CD14-positive monocyte (primary cell): ENCODE results near the gene YDJC. TPM values are rescaled to one million over a fixed set of nuclear protein-coding genes. Genes with fewer than 3 reads are reported as not detected.

Experiments used
- DNase-seq, 3 donors: peaks; one replicate each; pipeline ENCODE4 v3.0.0-alpha.2; 2011 to 2022
- H2AFZ ChIP-seq: 2 replicates; pipeline ENCODE4 v1.6.0; 2012; ENCODE audit warnings: mild to moderate bottlenecking, low read depth, low read length, inconsistent platforms; ENCODE audit not compliant: insufficient read depth, poor library complexity, severe bottlenecking
- H3K27ac ChIP-seq, 2 donors: 1 replicate in 1 of 2; 2 replicates in 1 of 2; pipeline ENCODE4 v1.5.1; 2012 to 2013; ENCODE audit warnings: low read length in 2 of 2, control low read depth in 1 of 2, inconsistent platforms in 1 of 2, low read depth in 1 of 2, mild to moderate bottlenecking in 1 of 2
- H3K27me3 ChIP-seq, 2 donors: one replicate each; pipeline versions ENCODE4 v1.6.0 to v1.6.1; 2011 to 2013; ENCODE audit warnings: low read length in 2 of 2; ENCODE audit not compliant: control insufficient read depth in 2 of 2, insufficient read depth in 2 of 2
- H3K36me3 ChIP-seq, 2 donors: replicated peaks in 1 of 2; 1 replicate in 1 of 2; 2 replicates in 1 of 2; pipeline versions ENCODE4 v1.5.1 to v1.6.1; 2012 to 2013; ENCODE audit warnings: low read length in 2 of 2, control low read depth in 1 of 2, inconsistent platforms in 1 of 2, mild to moderate bottlenecking in 1 of 2; ENCODE audit not compliant: insufficient read depth in 2 of 2, control insufficient read depth in 1 of 2
- H3K4me1 ChIP-seq, 2 donors: 1 replicate in 1 of 2; 2 replicates in 1 of 2; pipeline versions ENCODE4 v1.5.1 to v1.6.1; 2012 to 2013; ENCODE audit warnings: low read length in 2 of 2, control low read depth in 1 of 2, inconsistent platforms in 1 of 2, mild to moderate bottlenecking in 1 of 2, moderate library complexity in 1 of 2; ENCODE audit not compliant: insufficient read depth in 2 of 2, control insufficient read depth in 1 of 2
- H3K4me2 ChIP-seq: replicated peaks from 2 replicates; pipeline ENCODE3; 2012; ENCODE audit warnings: low read length, moderate library complexity, mild to moderate bottlenecking; ENCODE audit not compliant: poor library complexity, severe bottlenecking; ENCODE audit errors: extremely low read depth
- H3K4me3 ChIP-seq, 3 experiments: fragments of 200-600 bp in 1 of 3; sonication (generic) in 1 of 3; replicated peaks in 1 of 3; 1 replicate in 2 of 3; 2 replicates in 1 of 3; pipeline ENCODE4 v1.5.1; 2011 to 2013; ENCODE audit warnings: low read length in 3 of 3, mild to moderate bottlenecking in 3 of 3, control low read depth in 2 of 3, low read depth in 2 of 3, inconsistent platforms in 1 of 3, moderate library complexity in 1 of 3
- H3K79me2 ChIP-seq: 2 replicates; pipeline ENCODE4 v1.6.0; 2012; ENCODE audit warnings: mild to moderate bottlenecking, control low read depth, inconsistent platforms, low read length, moderate library complexity; ENCODE audit not compliant: insufficient read depth
- H3K9ac ChIP-seq: 2 replicates; pipeline ENCODE4 v1.6.0; 2017; ENCODE audit warnings: low read length, mild to moderate bottlenecking; ENCODE audit not compliant: insufficient read depth, poor library complexity, severe bottlenecking
- H3K9me3 ChIP-seq, 2 donors: replicated peaks in 1 of 2; 1 replicate in 1 of 2; 2 replicates in 1 of 2; pipeline versions ENCODE4 v1.5.1 to v1.6.1; 2012 to 2013; ENCODE audit warnings: low read length in 2 of 2, control low read depth in 1 of 2; ENCODE audit not compliant: control insufficient read depth in 1 of 2, insufficient read depth in 1 of 2
- H4K20me1 ChIP-seq: 2 replicates; pipeline ENCODE4 v1.6.0; 2012; ENCODE audit warnings: mild to moderate bottlenecking, low read length, control low read depth, moderate library complexity; ENCODE audit not compliant: insufficient read depth
- H3K27ac Mint-ChIP-seq, 7 donors: one replicate each; pipeline ENCODE4 v1.8.0; 2020; ENCODE audit warnings: mild to moderate bottlenecking in 7 of 7, mixed read lengths in 7 of 7, moderate library complexity in 6 of 7, inconsistent platforms in 2 of 7
- H3K27me3 Mint-ChIP-seq, 3 donors: one replicate each; pipeline ENCODE4 v1.8.0; 2021 to 2022; ENCODE audit warnings: low read depth in 3 of 3, mild to moderate bottlenecking in 3 of 3, mixed read lengths in 3 of 3, moderate library complexity in 3 of 3, inconsistent platforms in 1 of 3
- H3K36me3 Mint-ChIP-seq, 2 donors: one replicate each; pipeline ENCODE4 v1.8.0; 2020; ENCODE audit warnings: mixed read lengths in 2 of 2, inconsistent platforms in 1 of 2, mild to moderate bottlenecking in 1 of 2
- H3K4me1 Mint-ChIP-seq: one replicate; pipeline ENCODE4 v1.8.0; 2020; ENCODE audit warnings: mild to moderate bottlenecking, mixed read lengths
- H3K4me3 Mint-ChIP-seq, 2 donors: one replicate each; pipeline ENCODE4 v1.8.0; 2020; ENCODE audit warnings: mild to moderate bottlenecking in 2 of 2, mixed read lengths in 2 of 2, moderate library complexity in 1 of 2
- H3K9me3 Mint-ChIP-seq, 7 donors: one replicate each; pipeline ENCODE4 v1.8.0; 2020 to 2022; ENCODE audit warnings: mixed read lengths in 7 of 7, mild to moderate bottlenecking in 6 of 7, moderate library complexity in 6 of 7, inconsistent platforms in 2 of 7
- WGBS: methylation state at CpG from one replicate; pipeline ENCODE4 v1.1.5; 2013; ENCODE audit warnings: missing lambda C conversion rate; ENCODE audit not compliant: insufficient coverage; 5-methylcytosine and 5-hydroxymethylcytosine counted together
- intact Hi-C, 2 donors: fragments of 100-400 bp; cut with micrococcal nuclease; formaldehyde crosslinking; loops; one replicate each; pipeline versions ENCODE4 v1.15.0 to v1.15.1; 2023
- polyA plus RNA-seq, 3 donors: library from polyadenylated mRNA; depleted of rRNA in 1 of 3; unstranded in 2 of 3; stranded (reverse) in 1 of 3; fragments of 300-500 nt in 2 of 3; fragments of >200 nt in 1 of 3; fragmentation: Illumina TruSeq in 2 of 3; gene quantifications; 1 replicate in 2 of 3; 2 replicates in 1 of 3; pipeline ENCODE4 v1.2.3, GENCODE V29; 2012 to 2021
- TF ChIP-seq, protein P1 (sequence below): fragments of 200-600 bp; IDR thresholded peaks from one replicate; pipeline ENCODE4 v1.8.0; 2022; ENCODE audit warnings: antibody characterized with exemption, mild to moderate bottlenecking

The YDJC gene
- polyA plus RNA-seq, 3 donors = 26.5 to 32.9 (median 26.7) TPM

DNA sequence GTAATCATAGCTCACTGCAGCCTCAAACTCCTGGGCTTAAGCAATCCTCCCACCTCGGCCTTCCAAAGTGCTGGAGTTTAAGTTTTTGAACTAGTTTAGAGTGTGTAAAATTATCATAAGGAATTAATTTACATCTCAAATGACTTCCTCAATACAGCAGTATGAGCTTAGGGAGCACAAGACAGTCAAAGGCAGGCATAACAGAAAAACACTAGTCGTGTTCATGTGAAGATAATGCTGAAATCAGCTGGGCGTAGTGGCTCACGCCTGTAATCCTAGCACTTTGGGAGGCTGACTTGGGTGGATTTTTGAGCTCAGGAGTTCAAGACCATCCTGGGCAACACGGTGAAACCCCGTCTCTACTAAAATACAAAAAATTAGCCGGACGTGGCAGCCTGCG, 25.8 kb downstream of the YDJC start:
- Mint-ChIP-seq H3K27me3 (no peaks in the 10 kb centered on the region), H3K4me1 (peaks cover 43% of the 10 kb centered on the region), H3K27ac (peak overlapping the region in 1 of 7 donors; percentile 57), H3K4me3 (no peak overlapping the region), H3K9me3 (no peaks in the 10 kb centered on the region), H3K36me3 (peaks cover 12 to 21% of the 10 kb centered on the region in 2 donors)
- Histone ChIP-seq H3K27me3 (no peaks in the 10 kb centered on the region), H3K79me2 (peaks cover 100% of the 10 kb centered on the region), H4K20me1 (peaks cover 99% of the 10 kb centered on the region), H3K4me1 (peaks cover 14 to 15% of the 10 kb centered on the region in 2 donors), H3K36me3 (peaks cover 2 to 18% of the 10 kb centered on the region in 2 donors), H3K4me2 (no peak overlapping the region), H3K27ac (peak overlapping the region in 1 of 2 donors; percentile 69), H3K4me3 (no peak overlapping the region), H2AFZ (no peak overlapping the region), H3K9ac (no peak overlapping the region), H3K9me3 (no peaks in the 10 kb centered on the region)
- no peak for DNase-seq
- WGBS = 83% methylated on average over 2 of the region's 9 CpGs
- intact Hi-C loops = no loop called here
- TF ChIP-seq, protein P1, sequence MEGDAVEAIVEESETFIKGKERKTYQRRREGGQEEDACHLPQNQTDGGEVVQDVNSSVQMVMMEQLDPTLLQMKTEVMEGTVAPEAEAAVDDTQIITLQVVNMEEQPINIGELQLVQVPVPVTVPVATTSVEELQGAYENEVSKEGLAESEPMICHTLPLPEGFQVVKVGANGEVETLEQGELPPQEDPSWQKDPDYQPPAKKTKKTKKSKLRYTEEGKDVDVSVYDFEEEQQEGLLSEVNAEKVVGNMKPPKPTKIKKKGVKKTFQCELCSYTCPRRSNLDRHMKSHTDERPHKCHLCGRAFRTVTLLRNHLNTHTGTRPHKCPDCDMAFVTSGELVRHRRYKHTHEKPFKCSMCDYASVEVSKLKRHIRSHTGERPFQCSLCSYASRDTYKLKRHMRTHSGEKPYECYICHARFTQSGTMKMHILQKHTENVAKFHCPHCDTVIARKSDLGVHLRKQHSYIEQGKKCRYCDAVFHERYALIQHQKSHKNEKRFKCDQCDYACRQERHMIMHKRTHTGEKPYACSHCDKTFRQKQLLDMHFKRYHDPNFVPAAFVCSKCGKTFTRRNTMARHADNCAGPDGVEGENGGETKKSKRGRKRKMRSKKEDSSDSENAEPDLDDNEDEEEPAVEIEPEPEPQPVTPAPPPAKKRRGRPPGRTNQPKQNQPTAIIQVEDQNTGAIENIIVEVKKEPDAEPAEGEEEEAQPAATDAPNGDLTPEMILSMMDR = no peak

GRCh38 chr22:21602579-21602978, 27.2 kb downstream of the YDJC start:
- H3K4me3 ChIP-seq = no peak overlapping the region
- no peak overlapping the region for H3K9ac ChIP-seq
- peaks cover 2 to 19% of the 10 kb centered on the region in 2 donors for H3K36me3 ChIP-seq
- H3K4me1 ChIP-seq = peaks cover 14 to 15% of the 10 kb centered on the region in 2 donors
- TF ChIP-seq, protein P1 = no peak
- no peaks in the 10 kb centered on the region for H3K27me3 ChIP-seq
- peaks cover 14 to 29% of the 10 kb centered on the region in 2 donors for H3K36me3 Mint-ChIP-seq
- no peak overlapping the region for H3K4me2 ChIP-seq
- peak overlapping the region in 1 of 2 donors; percentile 68 for H3K27ac ChIP-seq
- WGBS = 80% methylated on average over 2 of the region's 6 CpGs
- H3K9me3 ChIP-seq = no peaks in the 10 kb centered on the region
- no peak overlapping the region for H3K4me3 Mint-ChIP-seq
- peaks cover 0 to 1% (median 0%) of the 10 kb centered on the region in 7 donors for H3K9me3 Mint-ChIP-seq
- peaks cover 99% of the 10 kb centered on the region for H4K20me1 ChIP-seq
- intact Hi-C loops = no loop called here
- H3K79me2 ChIP-seq = peaks cover 100% of the 10 kb centered on the region
- no peak for DNase-seq
- no peak overlapping the region for H2AFZ ChIP-seq
- peaks cover 38% of the 10 kb centered on the region for H3K4me1 Mint-ChIP-seq
- peak overlapping the region in 4 of 7 donors; percentile 26 to 61 (median 49) for H3K27ac Mint-ChIP-seq
- no peaks in the 10 kb centered on the region for H3K27me3 Mint-ChIP-seq
